ENCODE data around the gene CELA3A. TPM values are rescaled to one million over a fixed set of nuclear protein-coding genes. Genes with fewer than 3 reads are reported as not detected.

Gene CELA3A
- polyA plus RNA-seq, 3 donors, result not detected

DNA sequence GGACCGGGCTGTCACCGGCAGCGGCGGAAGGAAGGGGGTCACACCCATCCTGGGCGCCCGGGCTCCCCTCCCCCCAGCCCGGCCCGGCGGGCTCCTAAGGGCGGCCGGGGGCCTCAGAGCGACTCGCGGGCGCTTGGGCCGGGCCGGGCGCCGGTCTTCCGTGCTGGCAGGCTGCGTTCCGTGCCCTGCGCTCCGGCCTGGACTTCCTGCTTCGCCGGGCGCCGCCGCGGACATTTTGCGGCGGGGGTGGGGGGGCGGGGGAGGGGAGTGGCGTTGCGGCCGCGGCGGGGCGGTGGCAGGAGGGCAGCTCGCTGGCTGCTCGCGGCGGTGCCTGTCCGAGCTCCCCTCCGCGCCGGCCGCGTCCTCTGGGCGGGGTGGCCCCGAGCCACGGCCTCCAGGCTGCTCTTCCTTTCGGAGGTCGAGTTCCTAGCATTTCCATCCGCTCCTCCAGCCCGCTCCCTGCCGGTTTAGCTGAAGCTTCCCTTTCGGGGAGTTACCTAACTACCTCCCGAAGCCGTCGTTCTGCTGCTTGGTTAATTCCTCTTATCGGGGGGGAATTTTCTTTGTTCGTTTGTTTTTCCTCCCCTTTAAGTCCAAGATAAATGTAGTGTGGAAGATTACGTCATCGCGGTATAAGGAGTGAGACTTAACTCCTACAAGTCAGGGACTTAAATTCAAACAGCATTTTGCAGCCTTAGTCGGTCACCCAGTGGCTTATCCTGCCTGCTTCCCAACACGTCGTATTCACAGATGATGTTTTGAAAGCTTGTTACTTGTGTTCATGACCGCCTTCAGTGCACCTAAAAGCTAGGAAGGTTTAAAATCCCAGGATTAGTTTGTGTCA lies 51.8 kb downstream of the CELA3A start:
- Histone ChIP-seq H3K27me3 (ENCODE audit: control insufficient read depth in 2 of 2, insufficient read depth in 2 of 2, low read length in 2 of 2) (no peaks in the 10 kb centered on the region), H3K4me1 (ENCODE audit: control insufficient read depth in 1 of 2, insufficient read depth in 2 of 2, low read length in 2 of 2) (peaks cover 69 to 73% of the 10 kb centered on the region in 2 donors), H3K27ac (ENCODE audit: low read depth in 1 of 2, low read length in 2 of 2) (peak overlapping the region; percentile 92 to 95), H3K9me3 (replicated peaks in 1 of 2; ENCODE audit: control insufficient read depth in 1 of 2, insufficient read depth in 1 of 2, low read length in 2 of 2) (no peaks in the 10 kb centered on the region), H3K4me3 (replicated peaks in 1 of 3; ENCODE audit: low read depth in 2 of 3, low read length in 3 of 3) (peak overlapping the region; percentile 88 to 99 (median 99)), H3K9ac (ENCODE audit: insufficient read depth, low read length, poor library complexity, severe bottlenecking) (peak overlapping the region; percentile 100), H3K36me3 (replicated peaks in 1 of 2; ENCODE audit: control insufficient read depth in 1 of 2, insufficient read depth in 2 of 2, low read length in 2 of 2) (peaks cover 9 to 22% of the 10 kb centered on the region in 2 donors), H3K4me2 (replicated peaks; ENCODE audit: extremely low read depth, low read length, poor library complexity, severe bottlenecking) (peak overlapping the region; percentile 76), H4K20me1 (ENCODE audit: insufficient read depth, low read length) (peaks cover 48% of the 10 kb centered on the region), H3K79me2 (ENCODE audit: insufficient read depth, low read length) (peaks cover 65% of the 10 kb centered on the region), H2AFZ (ENCODE audit: insufficient read depth, low read depth, low read length, poor library complexity, severe bottlenecking) (no peak overlapping the region)
- peak; percentile 69 to 90 (median 72) for DNase-seq
- TF ChIP-seq, protein P1, sequence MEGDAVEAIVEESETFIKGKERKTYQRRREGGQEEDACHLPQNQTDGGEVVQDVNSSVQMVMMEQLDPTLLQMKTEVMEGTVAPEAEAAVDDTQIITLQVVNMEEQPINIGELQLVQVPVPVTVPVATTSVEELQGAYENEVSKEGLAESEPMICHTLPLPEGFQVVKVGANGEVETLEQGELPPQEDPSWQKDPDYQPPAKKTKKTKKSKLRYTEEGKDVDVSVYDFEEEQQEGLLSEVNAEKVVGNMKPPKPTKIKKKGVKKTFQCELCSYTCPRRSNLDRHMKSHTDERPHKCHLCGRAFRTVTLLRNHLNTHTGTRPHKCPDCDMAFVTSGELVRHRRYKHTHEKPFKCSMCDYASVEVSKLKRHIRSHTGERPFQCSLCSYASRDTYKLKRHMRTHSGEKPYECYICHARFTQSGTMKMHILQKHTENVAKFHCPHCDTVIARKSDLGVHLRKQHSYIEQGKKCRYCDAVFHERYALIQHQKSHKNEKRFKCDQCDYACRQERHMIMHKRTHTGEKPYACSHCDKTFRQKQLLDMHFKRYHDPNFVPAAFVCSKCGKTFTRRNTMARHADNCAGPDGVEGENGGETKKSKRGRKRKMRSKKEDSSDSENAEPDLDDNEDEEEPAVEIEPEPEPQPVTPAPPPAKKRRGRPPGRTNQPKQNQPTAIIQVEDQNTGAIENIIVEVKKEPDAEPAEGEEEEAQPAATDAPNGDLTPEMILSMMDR (IDR thresholded peaks at IDR 0.05), result no peak
- peaks cover 65% of the 10 kb centered on the region for H3K4me1 Mint-ChIP-seq
- intact Hi-C loops (cut with micrococcal nuclease), result loop anchor here in 1 of 2 donors (5.0 kb wide), 1 partner anchor 34 kb away; no protein-coding TSS in a partner anchor
- peaks cover 17 to 35% of the 10 kb centered on the region in 2 donors for H3K36me3 Mint-ChIP-seq
- H3K27ac Mint-ChIP-seq, result peak overlapping the region; percentile 93 to 98 (median 95)
- WGBS (ENCODE audit: insufficient coverage), result 0% methylated on average over 32 of the region's 70 CpGs
- H3K27me3 Mint-ChIP-seq (ENCODE audit: low read depth in 3 of 3), result peaks cover 0 to 6% (median 0%) of the 10 kb centered on the region in 3 donors
- H3K9me3 Mint-ChIP-seq, result peaks cover 0 to 2% (median 0%) of the 10 kb centered on the region in 7 donors
- H3K4me3 Mint-ChIP-seq, result peak overlapping the region; percentile 91 to 96

DNA sequence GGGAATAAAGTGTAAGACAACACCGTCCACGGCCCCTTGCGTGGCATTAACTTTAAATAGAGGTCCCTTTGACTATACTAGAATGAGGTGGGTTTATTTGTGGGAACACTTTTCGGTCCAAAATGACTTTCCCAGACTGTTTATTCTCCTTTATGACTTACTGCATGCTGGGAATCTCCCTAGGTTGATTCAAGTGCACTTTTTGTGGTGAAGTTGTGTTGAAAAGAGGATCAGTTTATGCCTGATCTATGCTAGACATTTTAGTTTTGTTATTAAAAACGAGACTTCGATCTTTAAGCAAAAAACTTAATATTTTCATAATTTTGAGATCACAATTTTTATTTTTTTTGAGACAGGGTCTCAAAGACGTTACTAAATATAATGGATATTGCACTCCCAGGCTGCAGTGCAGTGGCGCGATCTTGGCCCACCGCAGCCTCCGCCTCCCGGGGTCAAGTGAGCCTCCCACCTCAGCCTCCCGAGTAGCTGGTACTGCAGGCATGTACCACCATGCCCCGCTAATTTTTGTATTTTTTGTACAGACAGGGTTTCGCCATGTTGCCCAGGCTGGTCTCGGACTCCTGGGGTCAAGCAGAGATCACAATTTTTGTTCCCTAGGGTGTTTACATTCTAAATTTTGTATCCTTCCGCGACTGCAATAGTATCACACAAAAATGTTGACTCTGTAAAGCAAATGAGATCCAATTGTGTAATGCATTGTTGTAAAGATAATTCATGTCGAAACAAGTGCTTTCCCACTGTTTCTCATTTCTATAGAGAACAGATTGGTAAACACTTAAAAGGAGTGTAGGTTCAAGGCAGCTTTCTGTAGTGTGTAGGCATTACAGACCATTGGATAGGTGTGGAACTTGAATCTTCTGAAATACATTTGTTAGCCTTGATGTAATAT lies 52.7 kb downstream of the CELA3A start:
- Mint-ChIP-seq H3K27ac (peak overlapping the region; percentile 93 to 98 (median 95)), H3K4me1 (peaks cover 62% of the 10 kb centered on the region), H3K9me3 (no peaks in the 10 kb centered on the region), H3K27me3 (ENCODE audit: low read depth in 3 of 3) (peaks cover 0 to 4% (median 0%) of the 10 kb centered on the region in 3 donors), H3K36me3 (peaks cover 17 to 38% of the 10 kb centered on the region in 2 donors), H3K4me3 (peak overlapping the region; percentile 91 to 96)
- intact Hi-C loops (cut with micrococcal nuclease), result loop anchor here in 1 of 2 donors (5.0 kb wide), 1 partner anchor 33 kb away; no protein-coding TSS in a partner anchor
- Histone ChIP-seq H4K20me1 (ENCODE audit: insufficient read depth, low read length) (peaks cover 57% of the 10 kb centered on the region), H3K4me1 (ENCODE audit: control insufficient read depth in 1 of 2, insufficient read depth in 2 of 2, low read length in 2 of 2) (peaks cover 69 to 73% of the 10 kb centered on the region in 2 donors), H3K27ac (ENCODE audit: low read depth in 1 of 2, low read length in 2 of 2) (peak overlapping the region; percentile 92 to 95), H3K4me3 (replicated peaks in 1 of 3; ENCODE audit: low read depth in 2 of 3, low read length in 3 of 3) (peak overlapping the region; percentile 88 to 99 (median 99)), H3K4me2 (replicated peaks; ENCODE audit: extremely low read depth, low read length, poor library complexity, severe bottlenecking) (peak overlapping the region; percentile 76), H3K27me3 (ENCODE audit: control insufficient read depth in 2 of 2, insufficient read depth in 2 of 2, low read length in 2 of 2) (no peaks in the 10 kb centered on the region), H3K36me3 (replicated peaks in 1 of 2; ENCODE audit: control insufficient read depth in 1 of 2, insufficient read depth in 2 of 2, low read length in 2 of 2) (peaks cover 11 to 24% of the 10 kb centered on the region in 2 donors), H2AFZ (ENCODE audit: insufficient read depth, low read depth, low read length, poor library complexity, severe bottlenecking) (no peak overlapping the region), H3K9me3 (replicated peaks in 1 of 2; ENCODE audit: control insufficient read depth in 1 of 2, insufficient read depth in 1 of 2, low read length in 2 of 2) (no peaks in the 10 kb centered on the region), H3K9ac (ENCODE audit: insufficient read depth, low read length, poor library complexity, severe bottlenecking) (peak overlapping the region; percentile 100), H3K79me2 (ENCODE audit: insufficient read depth, low read length) (peaks cover 74% of the 10 kb centered on the region)
- TF ChIP-seq, protein P1 (IDR thresholded peaks at IDR 0.05), result no peak
- peak; percentile 28 to 60 (median 51) for DNase-seq
- WGBS (ENCODE audit: insufficient coverage), result 33% methylated on average over 3 of the region's 19 CpGs

All from CD14-positive monocyte (primary cell).